ENCODE results near the gene PLEKHG7. TPM values are rescaled to one million over a fixed set of nuclear protein-coding genes. Genes with fewer than 3 reads are reported as not detected.

PLEKHG7 gene
- total and polyA plus RNA-seq, 2 experiments from 2014 or later: not detected

- H3K9me3 Mint-ChIP-seq: no peaks in the 10 kb centered on the region
- Histone ChIP-seq H3K4me2 (no peak overlapping the region), H3F3A (replicated peaks; ENCODE audit: low read depth) (no peaks in the 10 kb centered on the region), H3K36me3 (ENCODE audit: insufficient read depth) (no peaks in the 10 kb centered on the region), H3K27ac (ENCODE audit: low read depth) (no peak overlapping the region), H2AFZ (peak overlapping the region; percentile 14; the same call in 1 of the 2 replicates), H3K4me1 (ENCODE audit: insufficient read depth) (peaks cover 9% of the 10 kb centered on the region), H3K4me3 (no peak overlapping the region), H4K20me1 (replicated peaks; ENCODE audit: insufficient read depth) (no peaks in the 10 kb centered on the region), H3K9me2 (ENCODE audit: insufficient read depth) (0 out of 2 replicates have a peak, but pooled peaks cover 6% of the 10 kb centered on the region), H3K79me2 (replicated peaks; ENCODE audit: insufficient read depth) (no peaks in the 10 kb centered on the region), H3K27me3 (ENCODE audit: insufficient read depth) (no peaks in the 10 kb centered on the region)
- peaks cover 12% of the 10 kb centered on the region for H3K4me1 Mint-ChIP-seq
- H3K27me3 Mint-ChIP-seq (ENCODE audit: insufficient read depth, low read depth, poor library complexity): no peaks in the 10 kb centered on the region
- ATAC-seq: no peak
- no peaks in the 10 kb centered on the region for H3K36me3 Mint-ChIP-seq (ENCODE audit: low read depth)
- TF ChIP-seq ZNF331 (CRISPR knock-in tag; IDR thresholded peaks at IDR 0.05; ENCODE audit: low read depth): no peak
- TF ChIP-seq, protein P1, sequence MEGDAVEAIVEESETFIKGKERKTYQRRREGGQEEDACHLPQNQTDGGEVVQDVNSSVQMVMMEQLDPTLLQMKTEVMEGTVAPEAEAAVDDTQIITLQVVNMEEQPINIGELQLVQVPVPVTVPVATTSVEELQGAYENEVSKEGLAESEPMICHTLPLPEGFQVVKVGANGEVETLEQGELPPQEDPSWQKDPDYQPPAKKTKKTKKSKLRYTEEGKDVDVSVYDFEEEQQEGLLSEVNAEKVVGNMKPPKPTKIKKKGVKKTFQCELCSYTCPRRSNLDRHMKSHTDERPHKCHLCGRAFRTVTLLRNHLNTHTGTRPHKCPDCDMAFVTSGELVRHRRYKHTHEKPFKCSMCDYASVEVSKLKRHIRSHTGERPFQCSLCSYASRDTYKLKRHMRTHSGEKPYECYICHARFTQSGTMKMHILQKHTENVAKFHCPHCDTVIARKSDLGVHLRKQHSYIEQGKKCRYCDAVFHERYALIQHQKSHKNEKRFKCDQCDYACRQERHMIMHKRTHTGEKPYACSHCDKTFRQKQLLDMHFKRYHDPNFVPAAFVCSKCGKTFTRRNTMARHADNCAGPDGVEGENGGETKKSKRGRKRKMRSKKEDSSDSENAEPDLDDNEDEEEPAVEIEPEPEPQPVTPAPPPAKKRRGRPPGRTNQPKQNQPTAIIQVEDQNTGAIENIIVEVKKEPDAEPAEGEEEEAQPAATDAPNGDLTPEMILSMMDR (conservative IDR thresholded peaks at IDR 0.05; ENCODE audit: low read depth in 2 of 2): no peak
- TF ChIP-seq NANOG (IDR thresholded peaks at IDR 0.05; ENCODE audit: borderline replicate concordance): no peak
- no peak for TF ChIP-seq EZH2phosphoT487 (IDR thresholded peaks at IDR 0.05; ENCODE audit: unreplicated experiment)
- TF ChIP-seq ZNF114 (CRISPR knock-in tag; IDR thresholded peaks at IDR 0.05): no peak
- TF ChIP-seq, protein P2, sequence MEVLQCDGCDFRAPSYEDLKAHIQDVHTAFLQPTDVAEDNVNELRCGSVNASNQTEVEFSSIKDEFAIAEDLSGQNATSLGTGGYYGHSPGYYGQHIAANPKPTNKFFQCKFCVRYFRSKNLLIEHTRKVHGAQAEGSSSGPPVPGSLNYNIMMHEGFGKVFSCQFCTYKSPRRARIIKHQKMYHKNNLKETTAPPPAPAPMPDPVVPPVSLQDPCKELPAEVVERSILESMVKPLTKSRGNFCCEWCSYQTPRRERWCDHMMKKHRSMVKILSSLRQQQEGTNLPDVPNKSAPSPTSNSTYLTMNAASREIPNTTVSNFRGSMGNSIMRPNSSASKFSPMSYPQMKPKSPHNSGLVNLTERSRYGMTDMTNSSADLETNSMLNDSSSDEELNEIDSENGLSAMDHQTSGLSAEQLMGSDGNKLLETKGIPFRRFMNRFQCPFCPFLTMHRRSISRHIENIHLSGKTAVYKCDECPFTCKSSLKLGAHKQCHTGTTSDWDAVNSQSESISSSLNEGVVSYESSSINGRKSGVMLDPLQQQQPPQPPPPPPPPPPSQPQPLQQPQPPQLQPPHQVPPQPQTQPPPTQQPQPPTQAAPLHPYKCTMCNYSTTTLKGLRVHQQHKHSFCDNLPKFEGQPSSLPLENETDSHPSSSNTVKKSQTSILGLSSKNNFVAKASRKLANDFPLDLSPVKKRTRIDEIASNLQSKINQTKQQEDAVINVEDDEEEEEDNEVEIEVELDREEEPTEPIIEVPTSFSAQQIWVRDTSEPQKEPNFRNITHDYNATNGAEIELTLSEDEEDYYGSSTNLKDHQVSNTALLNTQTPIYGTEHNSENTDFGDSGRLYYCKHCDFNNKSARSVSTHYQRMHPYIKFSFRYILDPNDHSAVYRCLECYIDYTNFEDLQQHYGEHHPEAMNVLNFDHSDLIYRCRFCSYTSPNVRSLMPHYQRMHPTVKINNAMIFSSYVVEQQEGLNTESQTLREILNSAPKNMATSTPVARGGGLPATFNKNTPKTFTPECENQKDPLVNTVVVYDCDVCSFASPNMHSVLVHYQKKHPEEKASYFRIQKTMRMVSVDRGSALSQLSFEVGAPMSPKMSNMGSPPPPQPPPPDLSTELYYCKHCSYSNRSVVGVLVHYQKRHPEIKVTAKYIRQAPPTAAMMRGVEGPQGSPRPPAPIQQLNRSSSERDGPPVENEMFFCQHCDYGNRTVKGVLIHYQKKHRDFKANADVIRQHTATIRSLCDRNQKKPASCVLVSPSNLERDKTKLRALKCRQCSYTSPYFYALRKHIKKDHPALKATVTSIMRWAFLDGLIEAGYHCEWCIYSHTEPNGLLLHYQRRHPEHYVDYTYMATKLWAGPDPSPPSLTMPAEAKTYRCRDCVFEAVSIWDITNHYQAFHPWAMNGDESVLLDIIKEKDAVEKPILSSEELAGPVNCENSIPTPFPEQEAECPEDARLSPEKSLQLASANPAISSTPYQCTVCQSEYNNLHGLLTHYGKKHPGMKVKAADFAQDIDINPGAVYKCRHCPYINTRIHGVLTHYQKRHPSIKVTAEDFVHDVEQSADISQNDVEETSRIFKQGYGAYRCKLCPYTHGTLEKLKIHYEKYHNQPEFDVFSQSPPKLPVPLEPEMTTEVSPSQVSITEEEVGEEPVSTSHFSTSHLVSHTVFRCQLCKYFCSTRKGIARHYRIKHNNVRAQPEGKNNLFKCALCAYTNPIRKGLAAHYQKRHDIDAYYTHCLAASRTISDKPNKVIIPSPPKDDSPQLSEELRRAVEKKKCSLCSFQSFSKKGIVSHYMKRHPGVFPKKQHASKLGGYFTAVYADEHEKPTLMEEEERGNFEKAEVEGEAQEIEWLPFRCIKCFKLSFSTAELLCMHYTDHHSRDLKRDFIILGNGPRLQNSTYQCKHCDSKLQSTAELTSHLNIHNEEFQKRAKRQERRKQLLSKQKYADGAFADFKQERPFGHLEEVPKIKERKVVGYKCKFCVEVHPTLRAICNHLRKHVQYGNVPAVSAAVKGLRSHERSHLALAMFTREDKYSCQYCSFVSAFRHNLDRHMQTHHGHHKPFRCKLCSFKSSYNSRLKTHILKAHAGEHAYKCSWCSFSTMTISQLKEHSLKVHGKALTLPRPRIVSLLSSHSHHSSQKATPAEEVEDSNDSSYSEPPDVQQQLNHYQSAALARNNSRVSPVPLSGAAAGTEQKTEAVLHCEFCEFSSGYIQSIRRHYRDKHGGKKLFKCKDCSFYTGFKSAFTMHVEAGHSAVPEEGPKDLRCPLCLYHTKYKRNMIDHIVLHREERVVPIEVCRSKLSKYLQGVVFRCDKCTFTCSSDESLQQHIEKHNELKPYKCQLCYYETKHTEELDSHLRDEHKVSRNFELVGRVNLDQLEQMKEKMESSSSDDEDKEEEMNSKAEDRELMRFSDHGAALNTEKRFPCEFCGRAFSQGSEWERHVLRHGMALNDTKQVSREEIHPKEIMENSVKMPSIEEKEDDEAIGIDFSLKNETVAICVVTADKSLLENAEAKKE (CRISPR knock-in tag; IDR thresholded peaks at IDR 0.05): no peak
- DNase-seq (ENCODE audit: low spot score): no peak
- no peak overlapping the region for H3K27ac Mint-ChIP-seq
- no peak overlapping the region for H3K4me3 Mint-ChIP-seq
Observed at GRCh38 chr12:92733181-92733580, 30.4 kb downstream of the PLEKHG7 start.
